Activated effector memory CD4-positive, alpha-beta T cell treated with Interleukin-2 at 50 U/mL for 16 hours (primary cell): ENCODE results near the gene ADGRD2.

Experiments used
- DNase-seq: peaks from one replicate; pipeline ENCODE4 v3.0.0-alpha.2; 2020

ADGRD2 gene

DNA sequence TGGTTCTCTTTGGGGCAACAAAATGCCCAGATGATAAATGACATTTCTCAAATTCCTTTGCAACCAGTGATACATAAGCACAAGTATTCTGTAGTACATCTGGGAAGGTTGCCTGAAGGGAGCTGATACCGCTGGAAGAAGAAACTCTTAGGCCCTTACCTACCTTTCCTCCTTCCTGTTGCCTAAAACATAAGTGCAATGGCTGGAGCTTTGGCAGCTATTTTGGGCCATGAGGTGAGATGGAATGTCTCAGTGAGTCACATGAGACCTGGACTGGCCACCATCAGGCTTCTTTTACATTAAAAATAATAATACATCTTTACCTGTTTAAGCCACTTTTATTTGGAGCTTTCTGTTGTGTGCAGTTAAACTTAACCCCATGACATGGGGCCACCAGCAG is 11.2 kb upstream of the ADGRD2 start:
- no peak for DNase-seq

DNA sequence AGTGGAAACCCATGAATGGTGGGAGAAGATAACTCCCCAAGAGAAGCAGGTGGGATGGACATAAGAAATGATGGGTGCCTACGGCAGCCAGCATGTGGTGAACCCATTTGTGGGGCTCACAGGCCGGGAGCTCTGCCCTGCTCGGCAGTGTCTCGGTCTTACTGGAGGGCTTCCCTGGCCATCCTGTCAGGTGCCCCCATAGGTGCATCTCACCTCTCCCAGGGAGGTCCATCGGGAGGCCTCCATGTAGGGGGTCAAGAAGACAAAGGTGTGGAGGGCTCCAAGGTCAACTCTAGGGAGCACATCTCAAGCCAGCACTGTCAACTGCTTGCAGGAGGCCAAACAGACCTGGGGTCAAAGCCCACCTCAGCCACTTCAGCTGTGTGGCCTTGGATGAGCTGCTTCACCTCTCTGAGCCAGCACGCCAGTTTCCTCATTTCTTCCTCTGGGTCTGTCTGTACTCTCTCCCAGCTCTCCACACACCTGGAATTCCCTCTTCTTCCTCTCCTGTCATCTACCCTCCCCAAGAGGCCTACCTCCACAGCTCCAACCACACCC is 10.5 kb upstream of the ADGRD2 start:
- no peak for DNase-seq

DNA sequence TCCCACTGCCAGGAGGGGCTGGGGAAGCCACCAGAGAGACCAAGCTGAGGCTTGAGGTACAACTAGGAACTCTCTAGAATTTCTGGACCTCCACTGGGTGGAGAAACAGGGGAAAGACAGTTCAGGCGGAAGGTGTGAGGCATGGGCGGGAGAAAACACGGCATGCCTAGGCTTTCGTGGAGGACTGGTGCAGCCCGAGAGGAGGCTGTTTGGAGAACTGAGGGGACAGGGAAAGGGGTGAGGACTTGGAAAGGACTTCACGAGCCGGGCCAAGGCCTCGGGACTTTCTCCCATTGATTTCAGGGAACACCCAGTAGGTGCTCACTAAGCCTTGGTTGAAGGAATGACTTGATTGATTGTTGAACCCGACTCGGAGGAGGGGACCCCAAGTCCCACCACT is 9.5 kb upstream of the ADGRD2 start:
- no peak for DNase-seq

DNA sequence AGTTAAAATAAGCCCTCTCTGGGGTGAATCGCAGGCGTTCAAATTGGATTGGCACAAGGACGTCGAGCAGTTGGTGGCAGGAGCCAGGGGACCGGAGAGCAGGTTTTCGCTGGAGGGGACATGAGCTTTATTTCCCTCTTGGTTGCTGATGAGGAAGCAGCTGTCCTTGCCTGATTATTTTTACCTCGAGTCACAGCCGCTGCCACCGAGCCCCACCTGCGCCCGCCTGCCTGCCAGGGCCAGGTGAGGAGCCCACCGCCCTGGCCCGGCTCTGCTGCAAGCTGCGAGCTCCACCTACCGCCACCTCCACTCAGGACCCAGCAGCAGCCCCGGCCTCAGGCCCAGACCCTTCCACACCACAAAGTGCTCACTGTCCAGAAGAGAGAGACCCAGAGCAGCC is 9.0 kb upstream of the ADGRD2 start:
- no peak for DNase-seq

GRCh38 chr9:124442379-124442778 is 7.9 kb upstream of the ADGRD2 start:
- no peak for DNase-seq

DNA sequence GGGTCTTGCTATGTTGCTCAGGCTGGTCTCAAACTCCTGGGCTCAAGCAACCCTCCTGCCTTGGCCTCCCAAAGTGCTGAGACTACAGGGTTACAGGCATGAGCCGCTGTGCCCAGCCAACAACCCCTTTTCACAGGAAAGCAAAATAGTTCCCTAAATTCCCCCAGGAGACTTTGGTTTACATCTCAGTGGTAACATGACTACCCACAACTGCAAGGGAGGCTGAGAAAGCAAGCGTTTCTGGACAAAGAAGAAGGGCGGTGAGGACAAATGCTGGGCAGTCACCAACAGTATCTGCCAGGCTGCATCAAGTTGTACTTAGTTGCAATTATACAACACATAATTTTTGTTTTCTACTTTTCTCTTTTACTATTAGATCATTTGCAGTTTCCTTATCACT is 7.4 kb upstream of the ADGRD2 start:
- no peak for DNase-seq

DNA sequence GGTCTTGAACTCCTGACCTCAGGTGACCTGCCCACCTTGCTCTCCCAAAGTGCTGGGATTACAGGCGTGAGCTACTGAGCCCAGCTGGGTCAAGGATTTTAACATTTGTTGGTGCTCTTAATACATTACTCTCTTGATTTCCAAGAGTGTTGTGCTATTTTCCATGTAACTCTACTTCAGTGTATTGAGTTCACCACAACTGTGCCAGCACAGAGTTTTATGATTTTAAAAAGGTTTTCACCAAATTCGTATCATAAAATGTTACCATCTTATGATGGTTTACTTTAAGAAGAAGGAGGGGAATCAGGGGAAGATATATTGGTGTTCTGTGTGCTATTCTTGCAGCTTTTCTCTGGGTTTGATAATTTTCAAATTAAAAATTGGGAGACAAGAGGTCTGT is 6.6 kb upstream of the ADGRD2 start:
- DNase-seq = no peak

GRCh38 chr9:124444166-124444565 is 6.1 kb upstream of the ADGRD2 start:
- DNase-seq = no peak

GRCh38 chr9:124447297-124447661 is 3.0 kb upstream of the ADGRD2 start:
- DNase-seq = no peak

- no peak for DNase-seq
Observed at GRCh38 chr9:124448019-124448418, 2.2 kb upstream of the ADGRD2 start.

- DNase-seq = no peak
Observed at GRCh38 chr9:124449381-124450151, 685 bp upstream of the ADGRD2 start.

- no peak for DNase-seq
Observed at GRCh38 chr9:124450931-124451661, 845 bp downstream of the ADGRD2 start.

- no peak for DNase-seq
Observed at GRCh38 chr9:124452326-124452725, 2.1 kb downstream of the ADGRD2 start.

DNA sequence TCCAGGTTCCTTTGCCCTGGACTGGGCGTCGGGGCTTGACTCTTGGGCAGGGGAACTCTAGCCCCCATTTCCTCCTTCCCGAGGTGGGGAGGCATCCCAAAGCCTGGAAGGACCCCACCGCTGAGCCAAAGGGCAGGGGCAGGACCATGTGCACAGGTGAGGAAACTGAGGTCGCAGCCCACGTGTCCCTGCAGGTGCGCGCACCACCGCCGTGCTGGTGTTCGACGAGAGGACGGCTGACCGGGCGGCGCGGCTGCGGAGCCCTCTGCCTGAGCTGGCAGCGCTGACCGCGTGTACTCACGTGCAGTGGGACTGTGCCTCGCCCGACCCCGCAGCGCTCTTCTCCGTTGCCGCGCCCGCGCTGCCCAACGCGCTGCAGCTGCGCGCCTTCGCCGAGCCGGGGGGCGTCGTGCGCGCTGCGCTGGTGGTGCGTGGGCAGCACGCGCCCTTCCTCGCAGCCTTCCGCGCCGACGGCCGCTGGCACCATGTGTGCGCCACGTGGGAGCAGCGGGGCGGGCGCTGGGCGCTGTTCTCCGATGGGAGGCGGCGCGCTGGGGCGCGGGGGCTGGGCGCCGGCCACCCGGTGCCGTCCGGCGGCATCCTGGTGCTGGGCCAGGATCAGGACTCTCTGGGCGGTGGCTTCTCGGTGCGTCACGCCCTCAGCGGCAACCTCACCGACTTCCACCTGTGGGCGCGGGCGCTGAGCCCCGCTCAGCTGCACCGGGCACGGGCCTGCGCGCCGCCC is 2.8 kb downstream of the ADGRD2 start:
- no peak for DNase-seq

GRCh38 chr9:124453586-124454191 is 3.4 kb downstream of the ADGRD2 start:
- DNase-seq = no peak

DNA sequence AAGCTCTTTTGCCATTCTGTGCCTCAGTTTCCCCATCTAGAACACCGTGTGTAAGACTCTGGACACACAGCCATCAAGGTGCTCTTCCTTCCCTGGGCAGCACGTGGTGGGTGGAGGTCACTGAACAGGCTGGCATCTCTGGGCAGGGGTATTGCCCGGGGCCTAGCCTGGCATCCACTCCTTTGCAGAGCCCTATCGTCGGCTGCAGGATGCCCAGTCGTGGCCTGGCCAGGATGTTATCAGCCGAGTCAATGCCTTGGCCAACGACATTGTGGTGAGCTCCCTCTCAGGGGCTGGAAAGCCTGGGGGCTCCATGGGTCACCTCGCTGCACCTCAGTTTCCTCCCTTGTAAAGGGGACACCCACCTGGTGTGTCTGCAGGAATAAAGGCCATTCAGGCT is 4.0 kb downstream of the ADGRD2 start:
- no peak for DNase-seq

GRCh38 chr9:124454791-124455443 is 4.7 kb downstream of the ADGRD2 start:
- DNase-seq = no peak

DNA sequence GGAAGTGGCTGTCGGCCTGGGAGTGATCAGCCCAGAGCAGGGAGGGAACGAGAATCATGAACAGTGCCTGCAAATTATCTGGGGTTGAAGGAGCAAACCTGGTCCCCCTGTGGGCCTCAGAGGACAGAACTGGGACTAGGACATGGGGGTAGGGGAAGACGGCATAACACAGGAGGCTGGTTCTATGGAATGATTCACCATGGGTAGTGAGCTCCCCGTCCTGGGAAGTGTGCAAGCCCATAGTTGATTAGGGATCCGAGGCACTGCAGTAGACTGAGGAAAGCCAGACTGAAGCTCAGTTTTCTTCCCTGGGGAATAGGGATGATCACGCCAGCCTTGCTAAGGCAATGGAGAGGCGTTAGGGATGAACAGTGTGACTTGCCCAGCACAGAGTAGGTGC is 5.6 kb downstream of the ADGRD2 start:
- no peak for DNase-seq

- no peak for DNase-seq
Observed at GRCh38 chr9:124456341-124457078, 6.3 kb downstream of the ADGRD2 start.

- no peak for DNase-seq
Observed at GRCh38 chr9:124457079-124457886, 7.0 kb downstream of the ADGRD2 start.

GRCh38 chr9:124457887-124458431 is 7.7 kb downstream of the ADGRD2 start:
- DNase-seq = no peak
